Middle frontal gyrus (tissue), 1 donor: Measurements from ENCODE around the gene KHDRBS2.

Experiments
- DNase-seq: peaks from one replicate; pipeline ENCODE4 v3.0.0-alpha.2; 2015; ENCODE audit warnings: low spot score; ENCODE audit errors: extremely low spot score

The KHDRBS2 gene

GRCh38 chr6:62037445-62037844 lies 248.6 kb downstream of the KHDRBS2 start:
- DNase-seq = no peak

- no peak for DNase-seq
Observed at GRCh38 chr6:62035952-62036351, 250.1 kb downstream of the KHDRBS2 start.

- no peak for DNase-seq
Observed at GRCh38 chr6:62013719-62014118, 272.3 kb downstream of the KHDRBS2 start.

GRCh38 chr6:62009445-62009844 lies 276.6 kb downstream of the KHDRBS2 start:
- DNase-seq = no peak

GRCh38 chr6:61989616-61990015 lies 296.4 kb downstream of the KHDRBS2 start:
- no peak for DNase-seq

- DNase-seq = no peak
Observed at GRCh38 chr6:61980622-61981021, 305.4 kb downstream of the KHDRBS2 start.

- no peak for DNase-seq
Observed at GRCh38 chr6:61977947-61978346, 308.1 kb downstream of the KHDRBS2 start.

GRCh38 chr6:61977099-61977498 lies 308.9 kb downstream of the KHDRBS2 start:
- no peak for DNase-seq

- DNase-seq = no peak
Observed at GRCh38 chr6:61959196-61959595, 326.8 kb downstream of the KHDRBS2 start.

GRCh38 chr6:61953851-61954250 lies 332.2 kb downstream of the KHDRBS2 start:
- DNase-seq = no peak

- DNase-seq = no peak
Observed at GRCh38 chr6:61951586-61951985, 334.4 kb downstream of the KHDRBS2 start.

- no peak for DNase-seq
Observed at GRCh38 chr6:61950811-61951210, 335.2 kb downstream of the KHDRBS2 start.

- DNase-seq = no peak
Observed at GRCh38 chr6:61949971-61950370, 336.1 kb downstream of the KHDRBS2 start.

GRCh38 chr6:61949161-61949560 lies 336.9 kb downstream of the KHDRBS2 start:
- DNase-seq = no peak

- DNase-seq = no peak
Observed at GRCh38 chr6:61947311-61947947, 338.6 kb downstream of the KHDRBS2 start.

GRCh38 chr6:61940919-61941318 lies 345.1 kb downstream of the KHDRBS2 start:
- DNase-seq = no peak

GRCh38 chr6:61935242-61935846 lies 350.7 kb downstream of the KHDRBS2 start:
- DNase-seq = no peak

- DNase-seq = no peak
Observed at GRCh38 chr6:61909486-61909885, 376.5 kb downstream of the KHDRBS2 start.

GRCh38 chr6:61901748-61902147 lies 384.3 kb downstream of the KHDRBS2 start:
- DNase-seq = no peak

- no peak for DNase-seq
Observed at GRCh38 chr6:61894536-61894935, 391.5 kb downstream of the KHDRBS2 start.

- no peak for DNase-seq
Observed at GRCh38 chr6:61887423-61887822, 398.6 kb downstream of the KHDRBS2 start.

- no peak for DNase-seq
Observed at GRCh38 chr6:61886608-61887259, 399.3 kb downstream of the KHDRBS2 start.
